ENCODE measurements around the gene OBSCN. TPM values are rescaled to one million over a fixed set of nuclear protein-coding genes. Genes with fewer than 3 reads are reported as not detected.

OBSCN gene
- total RNA-seq, 1 experiment from 2014 or later = 33.3 TPM

- H2BK12ac ChIP-seq (ENCODE audit: insufficient read length, low read depth, low read length) = no peak overlapping the region
- H3K4me3 Mint-ChIP-seq = no peak overlapping the region
- no peaks in the 10 kb centered on the region for H3K4me1 ChIP-seq (ENCODE audit: insufficient read depth, low read length)
- no peak overlapping the region for H4K5ac ChIP-seq (ENCODE audit: insufficient read length, low read depth, low read length)
- H3K18ac ChIP-seq (ENCODE audit: insufficient read length, low read depth, low read length) = no peak overlapping the region
- H3K56ac ChIP-seq (ENCODE audit: insufficient read length, low read depth, low read length) = no peak overlapping the region
- H3K23ac ChIP-seq (ENCODE audit: insufficient read length, low read depth, low read length) = no peak overlapping the region
- no peak for TF ChIP-seq CTCF (conservative IDR thresholded peaks at IDR 0.05)
- no peak overlapping the region for H3K9ac ChIP-seq (ENCODE audit: extremely low read depth, insufficient read length, low read length)
- H4K91ac ChIP-seq (ENCODE audit: insufficient read length, low read depth, low read length) = no peak overlapping the region
- H2BK5ac ChIP-seq (ENCODE audit: insufficient read length, low read length) = no peak overlapping the region
- no peak for DNase-seq
- no peak overlapping the region for H3K27ac ChIP-seq (ENCODE audit: insufficient read length, low read depth, low read length)
- H4K20me1 ChIP-seq (ENCODE audit: control insufficient read depth, insufficient read depth, insufficient read length) = no peaks in the 10 kb centered on the region
- H3K9me3 Mint-ChIP-seq = no peaks in the 10 kb centered on the region
- no peaks in the 10 kb centered on the region; the same call in 1 of the 2 replicates for H3K27me3 ChIP-seq (ENCODE audit: insufficient read depth, low read length)
- H3K27me3 Mint-ChIP-seq (ENCODE audit: low read depth) = peaks cover 63% of the 10 kb centered on the region
- H2BK20ac ChIP-seq (ENCODE audit: low read depth, low read length, poor library complexity, severe bottlenecking) = no peak overlapping the region
- H3K23me2 ChIP-seq (ENCODE audit: insufficient read length, low read depth, low read length, poor library complexity, severe bottlenecking) = no peaks in the 10 kb centered on the region
- no peak overlapping the region for H3K4me2 ChIP-seq (ENCODE audit: insufficient read depth, insufficient read length, low read length)
- H3K4me1 Mint-ChIP-seq = peaks cover 1 to 4% of the 10 kb centered on the region in 2 experiments; a peak in 3 of 4 replicates
- H3K14ac ChIP-seq (ENCODE audit: insufficient read depth, low read length) = no peak overlapping the region
- H4K8ac ChIP-seq (replicated peaks; ENCODE audit: insufficient read length, low read depth, low read length) = no peak overlapping the region
- no peak overlapping the region for H3T11ph ChIP-seq (ENCODE audit: low read length)
- H3K79me1 ChIP-seq (ENCODE audit: insufficient read depth, low read depth, low read length, poor library complexity, severe bottlenecking) = no peaks in the 10 kb centered on the region
- H3K36me3 Mint-ChIP-seq (ENCODE audit: insufficient read depth in 1 of 3, low read depth in 3 of 3) = no peaks in the 10 kb centered on the region
- no peak overlapping the region for H2BK15ac ChIP-seq (ENCODE audit: low read depth, low read length)
- no peak overlapping the region for H2AK5ac ChIP-seq (ENCODE audit: insufficient read length, low read length)
- no peak overlapping the region for H3K27ac Mint-ChIP-seq
- H3K9me3 ChIP-seq (ENCODE audit: control insufficient read depth, low read depth, low read length) = no peaks in the 10 kb centered on the region
- H2BK120ac ChIP-seq (ENCODE audit: low read depth, low read length, poor library complexity, severe bottlenecking) = no peak overlapping the region
- H3K4ac ChIP-seq (ENCODE audit: low read depth, low read length) = no peak overlapping the region
- no peaks in the 10 kb centered on the region for H3K79me2 ChIP-seq (ENCODE audit: insufficient read depth, low read length)
- H2AFZ ChIP-seq (ENCODE audit: low read length) = no peak overlapping the region
These were observed 177.4 kb downstream of the OBSCN start for GRCh38 chr1:228385232-228385631.

Data from H9 (cell line).